Activated T-cell treated with anti-CD3 and anti-CD28 coated beads for 48 hours (primary cell): ENCODE measurements around the gene CKAP5.

Experiments
- DNase-seq: peaks from one replicate; pipeline ENCODE4 v3.0.0-alpha.2; 2020; ENCODE audit warnings: low read depth

Gene CKAP5

DNA sequence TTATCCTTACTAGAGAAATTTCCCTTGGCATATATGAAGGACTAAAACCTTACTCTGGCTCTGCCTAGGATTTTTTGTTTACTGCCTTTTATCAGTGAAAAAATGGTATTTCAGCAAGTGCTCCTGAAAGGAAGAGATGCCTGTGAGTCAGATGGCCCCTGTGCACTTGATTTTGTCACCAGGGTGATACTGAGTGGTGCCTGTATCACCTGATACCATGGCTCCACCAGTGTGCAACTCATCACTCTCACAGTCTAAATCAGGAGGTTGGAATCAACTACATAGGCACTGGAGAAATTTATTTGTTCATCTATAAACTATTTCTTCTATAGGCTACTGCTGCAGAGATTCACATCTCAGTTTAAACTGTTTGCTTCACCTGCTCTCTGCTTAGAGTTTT, 83.8 kb downstream of the CKAP5 start:
- DNase-seq: no peak

DNA sequence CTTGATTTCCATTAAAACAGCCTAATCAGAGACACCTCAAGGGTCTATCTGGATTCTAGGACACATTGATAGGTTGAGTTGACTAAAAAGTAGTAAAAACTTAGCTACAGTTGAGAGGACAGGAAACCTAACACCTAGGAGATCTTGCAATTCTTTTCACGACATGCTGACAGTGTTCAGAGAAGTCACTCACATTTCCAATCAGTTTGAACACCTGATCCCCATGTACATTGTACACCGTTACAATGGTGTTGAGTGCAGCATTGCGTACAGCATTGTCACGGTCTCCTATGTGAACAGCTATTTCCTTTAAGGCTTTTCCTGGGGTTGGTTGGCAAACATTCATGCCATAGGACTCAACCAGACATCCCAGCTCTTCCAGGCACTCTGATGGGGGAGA, 84.3 kb downstream of the CKAP5 start:
- DNase-seq: no peak

DNA sequence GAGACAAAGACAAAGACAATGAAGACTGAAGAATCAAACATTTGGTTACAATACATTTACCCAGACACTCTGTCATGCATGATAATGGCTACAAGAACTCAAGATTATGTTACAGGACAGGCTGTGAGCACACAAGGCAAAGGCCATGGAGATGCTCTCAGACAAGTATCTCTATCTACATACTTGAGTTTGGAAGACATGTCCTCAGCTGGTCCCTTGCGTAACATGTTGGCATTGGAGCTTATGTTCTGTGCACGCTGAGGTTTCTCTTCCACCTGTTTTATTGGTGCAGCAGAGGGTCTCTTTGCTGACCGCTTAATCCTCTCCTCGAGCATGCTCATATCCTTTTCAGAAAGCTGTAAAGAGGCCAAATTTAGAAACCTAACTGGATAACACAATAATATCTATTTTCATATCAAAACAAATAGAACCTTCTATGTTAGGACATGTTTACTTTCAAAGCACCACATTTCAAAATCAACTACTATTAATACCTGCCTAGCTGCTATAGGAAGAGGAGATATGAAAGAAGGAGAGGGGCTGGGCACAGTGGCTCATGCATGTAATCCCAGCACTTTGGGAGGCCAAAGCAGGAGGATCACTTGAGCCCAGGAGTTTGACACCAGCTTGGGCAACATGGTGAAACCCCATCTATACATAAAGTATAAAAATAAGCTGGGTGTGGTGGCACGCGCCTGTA, 85.5 kb downstream of the CKAP5 start:
- DNase-seq: no peak

DNA sequence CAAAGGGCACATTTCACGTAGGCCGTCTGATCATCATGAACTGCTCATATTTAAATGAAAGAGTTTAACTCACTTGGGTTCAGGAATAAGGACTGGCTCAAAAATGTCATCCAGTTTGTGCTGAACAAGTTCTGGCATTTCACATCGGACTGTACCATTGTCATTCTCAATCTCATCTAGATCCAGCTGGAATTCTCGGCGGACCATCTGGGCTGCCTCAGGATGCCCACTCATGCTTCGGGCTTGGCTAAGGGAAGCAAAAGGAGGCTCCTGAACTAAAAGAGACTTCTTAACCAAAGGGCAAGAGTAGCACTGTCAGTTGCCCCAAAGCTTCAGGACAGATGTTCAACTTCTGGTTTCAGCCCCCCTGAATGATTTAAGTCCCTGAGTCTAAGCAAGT, 86.9 kb downstream of the CKAP5 start:
- no peak for DNase-seq

DNA sequence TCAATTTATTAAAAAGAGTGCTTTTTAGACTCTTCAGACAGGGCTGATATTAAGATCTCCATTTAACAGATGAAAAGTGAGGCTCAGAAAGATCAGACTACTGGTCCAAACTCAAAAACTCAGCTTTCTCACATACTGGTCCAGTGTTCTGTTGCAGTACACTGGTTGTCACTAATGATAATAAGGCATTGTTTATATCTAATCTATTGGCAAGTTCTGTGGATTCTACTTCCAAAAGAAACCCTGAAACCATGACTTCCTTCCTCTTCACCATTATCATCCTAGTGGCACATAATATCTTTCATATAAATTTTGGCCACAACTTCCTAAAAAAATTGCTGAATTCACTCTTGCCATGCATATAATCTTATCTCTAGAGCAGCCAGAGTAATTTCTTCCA, 90.1 kb downstream of the CKAP5 start:
- DNase-seq: no peak

DNA sequence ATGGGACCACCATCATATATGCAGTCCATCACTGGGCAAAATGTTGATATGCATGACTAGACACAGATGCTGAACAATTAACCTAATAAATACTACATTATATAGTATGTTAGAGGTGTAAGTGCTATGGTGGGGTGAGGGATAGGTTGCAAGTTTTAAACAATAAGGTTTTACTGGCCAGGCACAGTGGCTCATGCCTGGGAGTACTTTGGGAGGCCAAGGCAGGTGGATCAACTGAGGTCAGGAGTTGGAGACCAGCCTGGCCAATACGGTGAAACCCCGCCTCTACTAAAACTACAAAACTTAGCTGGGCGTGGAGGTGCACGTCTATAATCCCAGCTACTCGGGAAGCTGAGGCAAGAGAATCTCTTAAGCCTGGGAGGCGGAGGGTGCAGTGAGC, 98.9 kb downstream of the CKAP5 start:
- DNase-seq: no peak

DNA sequence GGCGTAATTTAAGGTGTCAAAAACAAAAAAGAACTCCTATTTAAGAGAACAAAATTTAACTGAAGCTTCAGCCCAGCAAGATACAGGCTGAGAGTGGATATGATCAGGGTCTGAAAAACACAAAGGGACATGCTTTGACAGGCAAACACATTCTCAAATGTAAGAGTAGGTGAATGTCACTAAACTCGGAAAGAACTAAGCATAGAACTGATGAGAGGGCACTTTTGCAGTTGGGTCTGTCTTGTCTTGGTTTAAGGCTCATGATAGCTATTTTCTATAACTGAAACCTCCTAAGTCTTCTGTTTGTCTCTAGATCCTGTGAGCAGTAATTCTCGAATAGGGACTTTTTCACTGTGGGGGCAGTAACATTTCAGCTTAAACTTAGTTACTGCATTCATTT, 100.1 kb downstream of the CKAP5 start:
- DNase-seq: no peak

DNA sequence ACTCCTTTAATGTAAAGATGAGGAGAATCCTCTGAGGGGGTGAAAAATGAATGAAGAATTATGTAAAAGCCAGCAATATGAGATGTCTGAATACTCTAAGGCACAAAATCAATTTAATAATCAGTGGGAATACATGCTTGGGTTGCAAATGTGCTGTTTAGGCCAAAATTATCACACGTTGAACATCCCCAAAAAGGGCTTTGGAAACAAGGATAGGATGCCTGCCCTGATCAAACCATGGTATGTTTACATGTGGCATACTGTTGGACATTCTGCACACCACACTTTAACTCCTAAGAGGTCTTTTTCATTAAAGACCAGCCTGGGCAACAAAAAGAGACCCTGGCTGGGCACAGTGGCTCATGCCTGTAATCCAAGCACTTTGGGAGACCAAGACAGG, 100.8 kb downstream of the CKAP5 start:
- DNase-seq: no peak

DNA sequence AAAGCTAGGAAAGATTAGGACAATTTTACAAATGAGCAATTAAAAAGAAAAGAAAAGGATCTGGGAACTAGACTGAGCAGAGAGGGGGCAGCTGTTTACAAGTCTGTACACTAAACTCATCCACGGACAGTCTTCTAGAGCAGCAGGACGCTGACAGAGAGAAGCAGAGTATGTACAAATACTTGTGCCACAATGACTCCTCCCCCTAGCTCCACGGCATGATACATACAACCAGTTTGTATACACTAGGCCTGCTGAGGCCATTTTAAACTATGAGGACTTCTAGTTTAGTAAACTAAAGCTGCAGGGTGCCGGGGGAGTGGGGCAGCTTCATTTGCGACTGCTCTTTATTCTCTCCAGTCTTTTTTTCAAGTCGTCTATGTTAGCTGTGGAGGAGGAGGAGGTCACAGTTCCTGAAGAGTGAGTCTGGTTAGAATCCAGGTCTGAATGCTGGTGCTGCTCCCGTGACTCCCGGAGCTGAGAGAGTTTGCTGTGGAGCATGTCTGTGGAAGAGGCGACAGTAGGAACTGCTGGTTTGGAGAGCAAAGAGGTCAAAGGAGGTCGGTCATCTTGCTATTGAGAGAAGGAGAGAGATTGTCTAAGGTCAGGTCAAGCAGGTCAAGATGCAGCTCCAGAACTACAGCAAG, 102.3 kb downstream of the CKAP5 start:
- DNase-seq: no peak

DNA sequence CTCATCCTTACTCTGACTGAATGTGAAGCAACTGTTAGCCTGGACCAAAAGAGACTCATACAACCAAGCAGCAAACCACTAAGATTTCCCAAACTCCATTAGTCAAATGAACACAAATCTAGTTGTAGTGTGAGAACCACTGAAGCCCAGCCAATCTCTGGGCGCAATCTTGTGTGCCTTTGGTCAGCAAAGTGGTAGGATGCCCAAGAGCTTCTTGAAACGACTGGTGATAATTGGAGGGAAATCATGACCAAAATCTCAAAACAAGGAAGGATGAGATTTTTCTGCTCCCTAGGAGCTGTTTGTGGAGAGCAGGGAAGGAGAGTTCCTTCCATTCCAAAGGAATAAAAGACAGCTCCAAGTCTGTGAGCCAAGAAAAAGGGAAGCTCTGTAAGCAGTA, 103.0 kb downstream of the CKAP5 start:
- DNase-seq: no peak

DNA sequence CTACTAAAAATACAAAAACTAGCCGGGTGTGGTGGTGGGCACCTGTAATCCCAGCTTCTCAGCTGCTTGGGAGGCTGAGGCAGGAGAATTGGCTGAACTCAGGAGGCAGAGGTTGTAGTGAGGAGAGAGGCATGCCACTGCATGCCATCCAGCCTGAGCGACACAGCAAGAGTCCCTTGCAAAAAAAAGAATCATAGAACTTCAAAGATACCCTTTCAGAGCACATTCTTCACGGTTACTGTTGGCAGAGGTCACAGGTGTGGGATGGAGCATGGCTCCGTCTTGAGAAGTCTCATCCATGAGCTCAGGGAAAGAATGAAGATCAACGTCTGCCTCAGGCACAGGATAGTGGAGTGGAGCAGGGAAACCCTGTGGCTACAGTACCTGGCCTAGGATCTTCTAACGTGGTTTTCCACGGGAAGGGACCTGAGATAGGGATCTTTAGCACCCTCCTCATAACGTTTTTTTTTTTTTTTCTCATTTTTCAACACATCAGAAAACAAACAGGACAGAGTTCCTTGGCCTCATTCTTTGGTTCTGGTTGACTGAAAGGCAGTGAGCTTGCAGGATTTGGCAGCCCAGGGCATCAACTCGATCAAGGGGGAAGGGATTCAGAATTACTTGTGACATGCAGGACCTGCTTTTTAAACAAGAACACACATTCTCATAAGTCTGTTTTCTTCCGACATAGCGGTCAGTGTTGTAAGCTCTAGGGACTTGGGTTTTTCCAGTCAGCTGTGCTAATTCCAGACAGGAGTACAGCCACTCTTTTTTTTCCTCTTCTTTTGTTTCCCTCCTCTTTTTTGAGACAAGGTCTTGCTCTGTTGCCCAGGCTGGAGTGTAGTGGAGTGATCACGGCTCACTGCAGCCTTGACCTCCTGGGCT, 104.2 kb downstream of the CKAP5 start:
- DNase-seq: no peak

DNA sequence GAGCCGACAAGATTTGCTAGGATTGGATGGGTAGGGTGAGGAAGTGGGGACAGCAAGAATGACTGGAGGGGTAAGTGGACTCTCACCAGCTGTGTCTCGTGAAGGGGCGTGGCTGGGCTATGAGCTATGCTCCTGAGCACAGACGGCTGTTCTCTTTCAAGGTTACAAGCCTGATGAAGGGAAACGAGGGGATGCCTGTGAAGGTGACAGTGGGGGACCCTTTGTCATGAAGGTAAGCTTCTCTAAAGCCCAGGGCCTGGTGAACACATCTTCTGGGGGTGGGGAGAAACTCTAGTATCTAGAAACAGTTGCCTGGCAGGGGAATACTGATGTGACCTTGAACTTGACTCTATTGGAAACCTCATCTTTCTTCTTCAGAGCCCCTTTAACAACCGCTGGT, 107.2 kb downstream of the CKAP5 start:
- no peak for DNase-seq

DNA sequence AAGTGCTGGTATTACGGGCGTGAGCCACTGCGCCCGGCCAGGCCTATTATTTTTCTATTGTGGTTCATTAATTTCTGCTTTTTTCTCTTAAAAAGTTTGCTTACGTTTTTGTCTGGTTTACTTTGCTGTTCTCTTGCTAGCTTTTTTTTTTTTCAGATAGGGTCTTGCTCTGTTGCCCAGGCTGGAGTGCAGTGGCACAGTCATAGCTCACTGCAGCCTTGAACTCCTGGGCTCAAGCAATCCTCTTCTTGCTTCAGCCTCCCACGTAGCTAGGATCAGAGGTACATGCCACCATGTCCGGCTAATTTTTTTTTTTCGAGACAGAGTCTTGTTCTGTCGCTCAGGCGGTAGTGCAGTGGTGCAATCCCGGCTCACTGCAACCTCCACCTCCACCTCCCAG, 108.4 kb downstream of the CKAP5 start:
- DNase-seq: no peak

DNA sequence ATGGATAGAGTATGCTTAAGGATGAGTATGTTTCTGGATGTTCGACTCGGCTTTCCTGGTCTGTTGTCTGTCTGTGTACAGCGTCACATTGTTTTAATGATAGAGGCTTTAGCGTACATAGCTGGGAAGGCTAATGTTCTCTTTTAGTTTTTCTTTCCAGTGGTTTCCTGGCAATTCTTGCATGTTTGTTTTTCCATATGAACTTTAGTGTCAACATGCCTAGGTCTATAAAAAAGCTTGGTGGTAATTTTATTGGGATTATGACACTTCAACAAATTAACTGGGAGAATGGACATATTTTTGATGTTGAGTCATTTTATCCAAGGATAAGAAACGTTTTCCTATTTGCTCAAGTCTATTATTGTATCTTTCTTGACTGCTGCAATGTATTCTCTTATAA, 109.5 kb downstream of the CKAP5 start:
- no peak for DNase-seq

DNA sequence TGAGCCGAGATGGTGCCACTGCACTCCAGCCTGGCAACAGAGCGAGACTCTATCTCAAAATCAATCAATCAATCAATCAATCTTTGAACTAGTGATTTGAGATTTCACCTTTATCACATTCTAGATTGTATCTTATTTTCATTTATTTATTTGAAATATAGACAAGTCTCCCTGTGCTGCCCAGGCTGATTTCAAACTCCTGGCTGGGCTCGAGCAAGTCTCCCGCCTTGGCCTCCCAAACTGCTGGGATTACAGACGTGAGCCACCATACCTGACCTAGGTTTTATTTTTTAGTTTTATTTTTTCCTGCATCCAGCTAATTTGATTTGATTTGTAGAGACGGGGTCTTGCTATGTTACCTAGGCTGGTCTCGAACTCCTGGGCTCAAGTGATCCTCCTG, 109.9 kb downstream of the CKAP5 start:
- DNase-seq: no peak

DNA sequence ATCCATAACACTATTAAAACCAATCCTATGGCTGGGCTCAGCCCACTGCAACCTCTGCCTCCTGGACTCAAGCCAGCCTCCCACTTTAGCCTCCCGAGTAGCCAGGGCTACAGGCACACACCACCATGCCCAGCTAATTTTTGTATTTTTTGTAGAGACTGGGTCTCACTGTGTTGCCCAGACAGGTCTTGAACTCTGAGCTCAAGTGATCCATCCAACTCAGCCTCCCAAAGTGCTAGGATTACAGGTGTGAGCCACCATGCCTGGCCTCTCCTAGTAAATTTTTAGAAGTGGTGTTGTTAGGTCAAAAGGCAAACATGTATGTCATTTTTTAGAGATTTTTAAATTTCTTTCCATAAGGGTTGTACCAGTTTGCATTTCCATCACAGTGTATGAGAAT, 112.8 kb downstream of the CKAP5 start:
- DNase-seq: no peak

DNA sequence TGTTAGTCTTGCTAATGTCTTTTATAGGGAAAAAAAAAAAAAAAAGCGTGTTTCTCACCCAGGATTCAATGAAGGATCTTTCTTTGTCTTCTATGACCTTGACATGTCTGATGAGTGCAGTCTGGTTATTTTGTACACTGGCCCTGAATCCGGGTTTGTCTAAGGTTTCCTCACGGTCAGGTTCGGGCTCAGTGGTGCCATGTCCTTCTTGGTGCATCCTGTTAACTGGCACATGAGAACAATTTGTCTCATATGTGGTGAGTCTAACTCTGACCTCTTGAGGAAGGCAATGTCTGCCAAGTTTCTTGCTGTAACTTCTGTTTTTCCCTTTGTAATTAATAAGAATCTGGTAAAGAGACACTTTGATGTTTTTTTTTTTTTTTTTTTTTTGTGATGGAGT, 114.5 kb downstream of the CKAP5 start:
- no peak for DNase-seq

DNA sequence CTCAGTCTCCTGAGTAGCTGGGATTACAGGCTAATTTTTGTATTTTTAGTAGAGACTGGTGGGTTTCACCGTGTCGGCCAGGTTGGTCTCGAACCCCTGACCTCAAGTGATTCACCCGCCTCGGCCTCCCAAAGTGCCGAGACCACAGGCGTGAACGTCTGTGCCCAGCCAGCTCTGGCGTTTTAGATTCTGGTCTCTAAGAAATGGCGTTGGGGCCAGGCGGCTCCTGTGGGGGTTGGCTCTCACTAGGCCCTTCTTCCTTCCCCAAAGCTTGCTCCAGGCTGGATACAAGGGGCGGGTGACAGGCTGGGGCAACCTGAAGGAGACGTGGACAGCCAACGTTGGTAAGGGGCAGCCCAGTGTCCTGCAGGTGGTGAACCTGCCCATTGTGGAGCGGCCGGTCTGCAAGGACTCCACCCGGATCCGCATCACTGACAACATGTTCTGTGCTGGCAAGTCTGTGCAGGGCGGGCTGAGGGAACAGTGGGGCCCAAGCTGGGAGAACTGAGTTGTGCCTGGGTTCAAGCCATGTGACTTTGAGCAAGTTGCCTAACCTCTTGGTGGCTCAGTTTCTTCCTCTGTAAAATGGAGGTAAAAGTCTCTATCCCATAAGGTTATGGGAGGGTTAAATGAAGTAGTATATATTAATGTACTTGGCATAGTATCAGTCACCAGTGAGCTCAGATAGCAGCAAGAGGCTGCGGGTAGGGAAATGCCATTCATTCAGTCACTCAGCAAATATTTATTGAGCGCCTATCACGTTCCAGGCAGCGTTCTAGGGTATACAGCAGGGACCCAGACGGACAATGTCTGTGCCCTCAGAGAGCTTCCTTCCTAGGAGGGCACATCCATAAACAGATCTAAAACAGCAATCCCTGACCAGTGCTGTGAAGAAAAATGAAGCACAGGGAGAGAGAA, 116.7 kb downstream of the CKAP5 start:
- no peak for DNase-seq

DNA sequence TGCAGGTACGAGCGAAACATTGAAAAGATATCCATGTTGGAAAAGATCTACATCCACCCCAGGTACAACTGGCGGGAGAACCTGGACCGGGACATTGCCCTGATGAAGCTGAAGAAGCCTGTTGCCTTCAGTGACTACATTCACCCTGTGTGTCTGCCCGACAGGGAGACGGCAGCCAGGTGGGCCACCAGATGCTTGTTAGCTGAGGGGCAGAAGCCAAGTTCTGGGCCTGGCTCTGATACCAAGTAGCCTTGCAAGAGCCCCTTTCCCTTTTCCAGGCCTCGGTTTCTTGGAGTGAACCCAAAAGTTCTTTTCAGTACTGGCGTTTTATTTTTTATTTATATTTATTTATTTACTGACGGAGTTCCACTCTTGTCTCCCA, 117.4 kb downstream of the CKAP5 start:
- DNase-seq: no peak

DNA sequence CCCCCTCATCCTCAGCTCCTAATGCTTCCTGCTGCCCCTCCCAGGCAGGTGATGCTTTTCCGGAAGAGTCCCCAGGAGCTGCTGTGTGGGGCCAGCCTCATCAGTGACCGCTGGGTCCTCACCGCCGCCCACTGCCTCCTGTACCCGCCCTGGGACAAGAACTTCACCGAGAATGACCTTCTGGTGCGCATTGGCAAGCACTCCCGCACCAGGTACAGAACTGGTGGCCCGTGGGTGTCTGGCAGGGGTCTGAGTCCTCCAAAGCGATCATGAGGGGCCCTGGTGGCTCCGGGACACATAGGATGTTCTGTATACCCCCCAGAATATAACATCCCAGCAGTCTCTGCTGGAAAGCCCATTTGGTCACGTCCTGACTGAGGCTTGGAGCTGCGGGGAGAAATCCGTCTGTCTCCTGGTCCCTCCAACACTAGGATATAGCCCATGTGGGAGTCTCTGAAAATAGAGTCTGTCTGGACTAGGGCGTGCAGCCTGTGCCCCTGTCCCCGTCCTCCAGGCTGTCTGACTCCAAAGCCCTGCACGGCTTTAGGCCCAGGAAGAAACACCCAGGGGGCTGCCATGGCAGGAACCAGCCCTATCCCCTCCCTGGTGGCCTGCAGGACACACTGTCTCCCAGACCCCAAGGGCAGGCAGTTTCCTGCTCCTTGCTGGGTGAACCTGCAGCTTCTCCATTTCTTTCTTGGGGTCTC, 118.0 kb downstream of the CKAP5 start:
- DNase-seq: no peak

DNA sequence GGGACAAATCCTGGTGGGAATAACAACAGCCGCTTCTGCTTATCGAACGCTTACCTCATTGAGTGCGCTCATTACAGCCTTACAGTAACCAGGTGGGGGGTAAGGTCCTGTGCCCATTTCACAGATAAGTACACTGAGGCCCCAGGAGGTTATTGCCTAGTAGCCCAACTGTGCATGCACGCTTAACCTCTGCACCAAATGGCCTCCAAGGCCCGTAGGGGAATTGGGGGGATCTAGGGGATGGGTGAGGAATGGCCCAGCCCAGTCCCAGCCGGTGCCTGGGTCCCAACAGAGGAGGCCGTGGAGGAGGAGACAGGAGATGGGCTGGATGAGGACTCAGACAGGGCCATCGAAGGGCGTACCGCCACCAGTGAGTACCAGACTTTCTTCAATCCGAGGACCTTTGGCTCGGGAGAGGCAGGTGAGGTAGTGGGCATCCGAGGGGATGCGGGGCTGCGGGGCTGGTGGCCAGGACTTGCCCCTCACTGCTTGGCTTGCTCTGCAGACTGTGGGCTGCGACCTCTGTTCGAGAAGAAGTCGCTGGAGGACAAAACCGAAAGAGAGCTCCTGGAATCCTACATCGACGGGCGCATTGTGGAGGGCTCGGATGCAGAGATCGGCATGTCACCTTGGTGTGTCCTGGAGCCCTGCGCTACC, 119.7 kb downstream of the CKAP5 start:
- no peak for DNase-seq
